HEK293 (cell line): ENCODE results near the gene CREM.

ENCODE experiments used
- CTCF ChIA-PET: fragments of 350-600 bp; formaldehyde crosslinking; extraction: SDS; loops from one replicate; lab custom pipeline; 2021; ENCODE audit warnings: antibody characterized with exemption; lab: Yijun Ruan, JAX
- POLR2A ChIA-PET: fragments of 300-600 bp; formaldehyde crosslinking; extraction: SDS; loops from one replicate; lab custom pipeline; 2020; ENCODE audit warnings: antibody characterized with exemption, inconsistent platforms; lab: Yijun Ruan, JAX
- H3K27ac ChIP-seq: fragments of 200-500 bp; sonication (Bioruptor generic); 2 replicates; pipeline ENCODE4 v1.5.1; 2014; ENCODE audit warnings: low read depth, low read length, control low read depth, inconsistent platforms; ENCODE audit errors: extremely low read depth
- H3K36me3 ChIP-seq, 2 experiments: fragments of 200-500 bp in 1 of 2; sonication (Bioruptor generic) in 1 of 2; 1 replicate in 1 of 2; 2 replicates in 1 of 2; pipeline ENCODE4 v1.5.1; 2014 to 2017; ENCODE audit warnings: inconsistent platforms in 2 of 2, low read length in 2 of 2; ENCODE audit not compliant: control insufficient read depth in 2 of 2, insufficient read depth in 1 of 2
- H3K4me1 ChIP-seq: fragments of 200-500 bp; sonication (Bioruptor generic); 2 replicates; pipeline ENCODE4 v1.5.1; 2014; ENCODE audit warnings: mild to moderate bottlenecking, low read length, inconsistent platforms; ENCODE audit not compliant: control insufficient read depth, insufficient read depth
- H3K4me3 ChIP-seq: 2 replicates; pipeline ENCODE4 v1.5.1; 2011; ENCODE audit warnings: low read depth, mild to moderate bottlenecking, control low read depth, low read length, moderate library complexity
- H3K9me3 ChIP-seq: fragments of 200-500 bp; sonication (Bioruptor generic); 2 replicates; pipeline ENCODE4 v1.5.1; 2014; ENCODE audit warnings: low read depth, low read length, inconsistent platforms; ENCODE audit not compliant: control insufficient read depth, insufficient read depth
- HIC1 ChIP-seq: fragments of 450-650 bp; formaldehyde crosslinking; IDR thresholded peaks from 2 replicates; pipeline ENCODE4 v1.5.1; 2016; ENCODE audit warnings: missing biosample characterization, missing genetic modification characterization
- HOXD13 ChIP-seq: sonication (generic); formaldehyde crosslinking; IDR thresholded peaks from 2 replicates; pipeline ENCODE4 v1.8.0; 2022; ENCODE audit warnings: missing genetic modification reagents, borderline replicate concordance
- RBAK ChIP-seq: fragments of 450-650 bp; formaldehyde crosslinking; IDR thresholded peaks from 2 replicates; pipeline ENCODE4 v1.5.1; 2016; ENCODE audit warnings: missing biosample characterization, missing genetic modification characterization
- SCRT1 ChIP-seq: fragments of 450-650 bp; formaldehyde crosslinking; IDR thresholded peaks from 2 replicates; pipeline ENCODE4 v1.5.1; 2016; ENCODE audit warnings: missing biosample characterization, missing genetic modification characterization, borderline replicate concordance
- SETDB1 ChIP-seq: IDR thresholded peaks from one replicate; pipeline ENCODE4 v1.6.1; 2017; ENCODE audit warnings: mild to moderate bottlenecking, low read length, moderate library complexity, mixed read lengths; ENCODE audit not compliant: insufficient read length
- SP2 ChIP-seq: fragments of 450-650 bp; formaldehyde crosslinking; IDR thresholded peaks from 2 replicates; pipeline ENCODE4 v1.5.1; 2016; ENCODE audit warnings: missing biosample characterization, missing genetic modification characterization
- ZBTB1 ChIP-seq: fragments of 450-650 bp; formaldehyde crosslinking; IDR thresholded peaks from 2 replicates; pipeline ENCODE4 v1.5.1; 2016; ENCODE audit warnings: missing biosample characterization, missing genetic modification characterization
- ZBTB11 ChIP-seq: fragments of 450-650 bp; formaldehyde crosslinking; conservative IDR thresholded peaks from 2 replicates; pipeline ENCODE4 v1.5.1; 2016; ENCODE audit warnings: low read depth, missing biosample characterization, missing genetic modification characterization
- ZBTB20 ChIP-seq: fragments of 450-650 bp; formaldehyde crosslinking; IDR thresholded peaks from 2 replicates; pipeline ENCODE4 v1.5.1; 2016; ENCODE audit warnings: missing biosample characterization, missing genetic modification characterization
- ZBTB48 ChIP-seq: fragments of 450-650 bp; formaldehyde crosslinking; IDR thresholded peaks from 2 replicates; pipeline ENCODE4 v1.5.1; 2016; ENCODE audit warnings: missing biosample characterization, missing genetic modification characterization
- ZBTB8A ChIP-seq: fragments of 450-650 bp; formaldehyde crosslinking; IDR thresholded peaks from 2 replicates; pipeline ENCODE4 v1.5.1; 2016; ENCODE audit warnings: missing biosample characterization, missing genetic modification characterization
- ZIC2 ChIP-seq: fragments of 450-650 bp; formaldehyde crosslinking; IDR thresholded peaks from 2 replicates; pipeline ENCODE4 v1.5.1; 2016; ENCODE audit warnings: missing biosample characterization, missing genetic modification characterization
- ZNF155 ChIP-seq: fragments of 450-650 bp; formaldehyde crosslinking; IDR thresholded peaks from 2 replicates; pipeline ENCODE4 v1.5.1; 2016; ENCODE audit warnings: missing biosample characterization, missing genetic modification characterization
- ZNF292 ChIP-seq: fragments of 450-650 bp; formaldehyde crosslinking; IDR thresholded peaks from 2 replicates; pipeline ENCODE4 v1.5.1; 2016; ENCODE audit warnings: low read depth, missing biosample characterization, missing genetic modification characterization, borderline replicate concordance
- ZNF341 ChIP-seq: fragments of 450-650 bp; formaldehyde crosslinking; IDR thresholded peaks from 2 replicates; pipeline ENCODE4; 2016; ENCODE audit warnings: low read depth, missing biosample characterization, missing genetic modification characterization
- ZNF394 ChIP-seq: fragments of 450-650 bp; formaldehyde crosslinking; IDR thresholded peaks from 2 replicates; pipeline ENCODE4 v1.5.1; 2016; ENCODE audit warnings: missing biosample characterization, missing genetic modification characterization, mild to moderate bottlenecking, moderate library complexity, borderline replicate concordance
- ZNF521 ChIP-seq: fragments of 450-650 bp; formaldehyde crosslinking; IDR thresholded peaks from 2 replicates; pipeline ENCODE4 v1.5.1; 2017; ENCODE audit warnings: missing biosample characterization, mild to moderate bottlenecking, missing genetic modification characterization
- ZNF549 ChIP-seq: fragments of 450-650 bp; IDR thresholded peaks from 2 replicates; pipeline ENCODE4 v1.5.1; 2018; ENCODE audit warnings: missing biosample characterization, missing genetic modification characterization, mild to moderate bottlenecking, inconsistent platforms, moderate library complexity
- ZNF621 ChIP-seq: fragments of 450-650 bp; formaldehyde crosslinking; IDR thresholded peaks from 2 replicates; pipeline ENCODE4 v1.5.1; 2017; ENCODE audit warnings: missing biosample characterization, missing genetic modification characterization
- ZNF623 ChIP-seq: fragments of 450-650 bp; formaldehyde crosslinking; IDR thresholded peaks from 2 replicates; pipeline ENCODE4 v1.5.1; 2016; ENCODE audit warnings: missing biosample characterization, missing genetic modification characterization
- ZNF654 ChIP-seq: fragments of 450-650 bp; formaldehyde crosslinking; IDR thresholded peaks from 2 replicates; pipeline ENCODE4 v1.5.1; 2016; ENCODE audit warnings: low read depth, missing biosample characterization, missing genetic modification characterization
- ZSCAN30 ChIP-seq: fragments of 450-650 bp; IDR thresholded peaks from 2 replicates; pipeline ENCODE4 v1.5.1; 2018; ENCODE audit warnings: missing biosample characterization, mild to moderate bottlenecking, missing genetic modification characterization, moderate library complexity
- ZXDB ChIP-seq: fragments of 450-650 bp; formaldehyde crosslinking; IDR thresholded peaks from 2 replicates; pipeline ENCODE4 v1.5.1; 2016; ENCODE audit warnings: missing biosample characterization, missing genetic modification characterization
- TF ChIP-seq, protein P1 (sequence below): fragments of 450-650 bp; formaldehyde crosslinking; IDR thresholded peaks from 2 replicates; pipeline ENCODE4; 2016; ENCODE audit warnings: missing biosample characterization, missing genetic modification characterization
- TF ChIP-seq, protein P2 (sequence below): fragments of 450-650 bp; formaldehyde crosslinking; IDR thresholded peaks from 2 replicates; pipeline ENCODE4 v1.5.1; 2017; ENCODE audit warnings: missing biosample characterization, missing genetic modification characterization

The CREM gene

DNA sequence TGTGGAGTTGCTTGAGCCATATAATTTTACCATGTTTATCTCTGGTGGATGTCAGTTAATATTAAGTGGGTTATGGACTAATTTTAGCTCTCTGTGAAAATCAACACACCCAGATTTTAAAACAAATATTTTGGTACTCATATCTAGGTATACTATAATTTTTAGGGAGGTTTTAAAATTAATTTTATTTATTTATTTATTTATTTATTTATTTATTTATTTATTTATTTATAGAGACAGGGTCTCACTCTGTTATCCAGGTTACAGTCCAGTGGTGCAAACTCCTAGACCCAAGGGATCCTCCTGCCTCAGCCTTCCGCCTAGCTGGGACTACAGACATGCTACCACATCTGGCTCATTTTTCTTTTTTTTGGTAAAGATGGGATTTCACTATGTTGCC, 7.3 kb upstream of the CREM start (continued):
- TF ChIP-seq ZBTB11 (tag by site-specific recombination) (peak; percentile 57), ZBTB8A (tag by site-specific recombination) (peak; percentile 67), ZNF654 (peak; percentile 23; the same call in 1 of the 2 replicates), SCRT1 (no peak), ZNF623 (tag by site-specific recombination) (peak; percentile 72), ZNF621 (tag by site-specific recombination) (no peak), ZXDB (tag by site-specific recombination) (peak; percentile 56)

GRCh38 chr10:35124540-35124939, 2.1 kb upstream of the CREM start:
- no peaks in the 10 kb centered on the region for H3K4me1 ChIP-seq
- no peak for TF ChIP-seq RBAK (tag by site-specific recombination)
- TF ChIP-seq SP2 = no peak
- no peak for TF ChIP-seq ZNF521 (tag by site-specific recombination)
- TF ChIP-seq ZBTB20 (tag by site-specific recombination) = no peak
- no peak for TF ChIP-seq ZBTB8A (tag by site-specific recombination)
- no peak for TF ChIP-seq ZBTB48 (tag by site-specific recombination)
- TF ChIP-seq ZNF623 (tag by site-specific recombination) = no peak
- no peak for TF ChIP-seq ZNF155 (tag by site-specific recombination)
- no peak for TF ChIP-seq HOXD13 (CRISPR knock-in tag)
- no peak for TF ChIP-seq HIC1 (tag by site-specific recombination)
- TF ChIP-seq, protein P1, sequence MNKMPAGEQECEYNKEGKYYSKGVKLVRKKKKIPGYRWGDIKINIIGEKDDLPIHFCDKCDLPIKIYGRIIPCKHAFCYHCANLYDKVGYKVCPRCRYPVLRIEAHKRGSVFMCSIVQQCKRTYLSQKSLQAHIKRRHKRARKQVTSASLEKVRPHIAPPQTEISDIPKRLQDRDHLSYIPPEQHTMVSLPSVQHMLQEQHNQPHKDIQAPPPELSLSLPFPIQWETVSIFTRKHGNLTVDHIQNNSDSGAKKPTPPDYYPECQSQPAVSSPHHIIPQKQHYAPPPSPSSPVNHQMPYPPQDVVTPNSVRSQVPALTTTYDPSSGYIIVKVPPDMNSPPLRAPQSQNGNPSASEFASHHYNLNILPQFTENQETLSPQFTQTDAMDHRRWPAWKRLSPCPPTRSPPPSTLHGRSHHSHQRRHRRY = no peak
- TF ChIP-seq ZNF341 (tag by site-specific recombination) = no peak
- ChIA-PET CTCF (interaction anchor here (4.2 to 7.5 kb wide), 2 partner anchors 72 to 93 kb away, joined by 28 to 59 read pairs; no protein-coding TSS in a partner anchor), POLR2A (no interaction called here)
- no peaks in the 10 kb centered on the region for H3K36me3 ChIP-seq
- no peak overlapping the region for H3K4me3 ChIP-seq
- no peak overlapping the region for H3K27ac ChIP-seq
- H3K9me3 ChIP-seq = no peaks in the 10 kb centered on the region

GRCh38 chr10:35126062-35126529, 550 bp upstream of the CREM start:
- CTCF ChIA-PET = interaction anchor here (0.6 to 4.2 kb wide), 16 partner anchors 11 to 1833 kb away, joined by 3 to 28 read pairs (median 4); no protein-coding TSS in a partner anchor
- Histone ChIP-seq H3K9me3 (no peaks in the 10 kb centered on the region), H3K27ac (peak overlapping the region; percentile 65; the same call in 1 of the 2 replicates), H3K36me3 (no peaks in the 10 kb centered on the region), H3K4me1 (peaks cover 5% of the 10 kb centered on the region; the same call in 1 of the 2 replicates), H3K4me3 (peak overlapping the region; percentile 45)
- POLR2A ChIA-PET = interaction anchor here (0.5 to 3.6 kb wide), 13 partner anchors 9 to 467 kb away, joined by 3 to 47 read pairs (median 4); partner anchors contain the start of gene CUL2
- TF ChIP-seq ZSCAN30 (tag by site-specific recombination) (peak; percentile 7; the same call in 1 of the 2 replicates), ZNF549 (no peak), ZIC2 (tag by site-specific recombination) (no peak), ZNF394 (tag by site-specific recombination) (peak; percentile 12; the same call in 1 of the 2 replicates), ZNF292 (tag by site-specific recombination) (0 out of 2 replicates have a peak, but pooled peaks have one; percentile 13), ZBTB1 (tag by site-specific recombination) (no peak), SETDB1 (no peak)
- TF ChIP-seq, protein P2, sequence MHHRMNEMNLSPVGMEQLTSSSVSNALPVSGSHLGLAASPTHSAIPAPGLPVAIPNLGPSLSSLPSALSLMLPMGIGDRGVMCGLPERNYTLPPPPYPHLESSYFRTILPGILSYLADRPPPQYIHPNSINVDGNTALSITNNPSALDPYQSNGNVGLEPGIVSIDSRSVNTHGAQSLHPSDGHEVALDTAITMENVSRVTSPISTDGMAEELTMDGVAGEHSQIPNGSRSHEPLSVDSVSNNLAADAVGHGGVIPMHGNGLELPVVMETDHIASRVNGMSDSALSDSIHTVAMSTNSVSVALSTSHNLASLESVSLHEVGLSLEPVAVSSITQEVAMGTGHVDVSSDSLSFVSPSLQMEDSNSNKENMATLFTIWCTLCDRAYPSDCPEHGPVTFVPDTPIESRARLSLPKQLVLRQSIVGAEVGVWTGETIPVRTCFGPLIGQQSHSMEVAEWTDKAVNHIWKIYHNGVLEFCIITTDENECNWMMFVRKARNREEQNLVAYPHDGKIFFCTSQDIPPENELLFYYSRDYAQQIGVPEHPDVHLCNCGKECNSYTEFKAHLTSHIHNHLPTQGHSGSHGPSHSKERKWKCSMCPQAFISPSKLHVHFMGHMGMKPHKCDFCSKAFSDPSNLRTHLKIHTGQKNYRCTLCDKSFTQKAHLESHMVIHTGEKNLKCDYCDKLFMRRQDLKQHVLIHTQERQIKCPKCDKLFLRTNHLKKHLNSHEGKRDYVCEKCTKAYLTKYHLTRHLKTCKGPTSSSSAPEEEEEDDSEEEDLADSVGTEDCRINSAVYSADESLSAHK (tag by site-specific recombination) = no peak; the same call in 1 of the 2 replicates
